Spleen (tissue), 11 donors: ENCODE measurements around the gene FIG4. TPM values are rescaled to one million over a fixed set of nuclear protein-coding genes. Genes with fewer than 3 reads are reported as not detected.

Source experiments
- DNase-seq: peaks from one replicate; pipeline ENCODE4 v3.0.0-alpha.2; 2020
- H3K27ac ChIP-seq, 8 donors: fragments of 200-600 bp; sonication (generic) in 7 of 8; 1 replicate in 4 of 8; 2 replicates in 4 of 8; pipeline versions ENCODE4 v1.5.0 to v1.8.0; 2016 to 2021; ENCODE audit warnings: inconsistent platforms in 4 of 8, mild to moderate bottlenecking in 4 of 8, moderate library complexity in 1 of 8
- H3K27me3 ChIP-seq, 7 donors: fragments of 200-600 bp; sonication (generic) in 6 of 7; replicated peaks in 1 of 7; 1 replicate in 4 of 7; 2 replicates in 3 of 7; pipeline versions ENCODE4 v1.5.0 to v1.8.0; 2016 to 2021; ENCODE audit warnings: inconsistent platforms in 3 of 7, mild to moderate bottlenecking in 1 of 7
- H3K36me3 ChIP-seq, 6 donors: fragments of 200-600 bp; sonication (generic) in 5 of 6; 1 replicate in 4 of 6; 2 replicates in 2 of 6; pipeline versions ENCODE4 v1.5.0 to v1.8.0; 2016 to 2021; ENCODE audit warnings: inconsistent platforms in 2 of 6
- H3K4me1 ChIP-seq, 6 donors: fragments of 200-600 bp; sonication (generic) in 5 of 6; 1 replicate in 3 of 6; 2 replicates in 3 of 6; pipeline versions ENCODE4 v1.5.0 to v1.8.0; 2016 to 2021; ENCODE audit warnings: inconsistent platforms in 3 of 6
- H3K4me3 ChIP-seq, 8 donors: fragments of 200-600 bp; sonication (generic) in 7 of 8; 1 replicate in 4 of 8; 2 replicates in 4 of 8; pipeline versions ENCODE4 v1.5.0 to v1.8.0; 2016 to 2021; ENCODE audit warnings: inconsistent platforms in 4 of 8, mild to moderate bottlenecking in 4 of 8, moderate library complexity in 2 of 8
- H3K9me3 ChIP-seq, 8 donors: fragments of 200-600 bp; sonication (generic) in 7 of 8; 1 replicate in 4 of 8; 2 replicates in 4 of 8; pipeline versions ENCODE4 v1.5.0 to v1.8.0; 2016 to 2021; ENCODE audit warnings: inconsistent platforms in 4 of 8
- CTCF ChIP-seq, 11 experiments: fragments of 200-600 bp in 7 of 11; fragments of 450-650 bp in 4 of 11; sonication (generic) in 4 of 11; IDR thresholded peaks in 8 of 11; conservative IDR thresholded peaks in 3 of 11; 1 replicate in 7 of 11; 2 replicates in 4 of 11; pipeline versions ENCODE4 v1.4.0 to v1.8.0; 2016 to 2021; ENCODE audit warnings: antibody characterized with exemption in 11 of 11, inconsistent platforms in 4 of 11, mild to moderate bottlenecking in 1 of 11
- POLR2A ChIP-seq, 3 donors: fragments of 450-650 bp; IDR thresholded peaks; one replicate each; pipeline ENCODE4 v1.5.1; 2017; ENCODE audit warnings: antibody characterized with exemption in 3 of 3, mild to moderate bottlenecking in 1 of 3
- POLR2AphosphoS5 ChIP-seq, 3 donors: sonication (generic); formaldehyde crosslinking; IDR thresholded peaks; one replicate each; pipeline ENCODE4 v1.5.1; 2017; ENCODE audit warnings: antibody characterized with exemption in 3 of 3
- WGBS, 5 donors: extraction: QIAGEN DNeasy Blood & Tissue Kit in 3 of 5; methylation state at CpG; one replicate each; pipeline versions ENCODE4 v1.1.5 to v1.1.7; 2013 to 2018; 5-methylcytosine and 5-hydroxymethylcytosine counted together
- intact Hi-C: fragments of 100-400 bp; cut with DNase I; formaldehyde crosslinking; loops from one replicate; pipeline ENCODE4 v1.15.0; 2023; ENCODE audit warnings: low total_unique reads
- polyA plus RNA-seq, 3 donors: library from polyadenylated mRNA; stranded (reverse); fragments of 200-250 nt; gene quantifications; one replicate each; pipeline ENCODE4 v1.2.1, GENCODE V29; 2013
- total RNA-seq, 7 donors: library from RNA; depleted of rRNA in 3 of 7; stranded (reverse); fragments of >200 nt in 3 of 7; fragmentation: NEBNext Ultra II Directional in 4 of 7; extraction: Animal tissue kit (Norgen Biotek cat#: 25700) in 4 of 7; gene quantifications; one replicate each; pipeline versions ENCODE4 v1.1.0 to v1.2.1, GENCODE V29; 2016 to 2021
- donor health status: healthy with polysubstance abuse.
- donor health status: DM: no; HTN: no; CAD: no; lungs with moderate emphysema.
- donor health status: DM: no; HTN: no; CAD: no.
- donor health status: Bipolar disorder and iron deficiency.
- donor health status: healthy.
- donor health status: DM: no; HTN: no; CAD: no.
- donor health status: DM: yes; HTN: yes; CAD: no.

FIG4 gene
- total and polyA plus RNA-seq, 10 donors, result 10.2 to 35.1 (median 26.2) TPM

DNA sequence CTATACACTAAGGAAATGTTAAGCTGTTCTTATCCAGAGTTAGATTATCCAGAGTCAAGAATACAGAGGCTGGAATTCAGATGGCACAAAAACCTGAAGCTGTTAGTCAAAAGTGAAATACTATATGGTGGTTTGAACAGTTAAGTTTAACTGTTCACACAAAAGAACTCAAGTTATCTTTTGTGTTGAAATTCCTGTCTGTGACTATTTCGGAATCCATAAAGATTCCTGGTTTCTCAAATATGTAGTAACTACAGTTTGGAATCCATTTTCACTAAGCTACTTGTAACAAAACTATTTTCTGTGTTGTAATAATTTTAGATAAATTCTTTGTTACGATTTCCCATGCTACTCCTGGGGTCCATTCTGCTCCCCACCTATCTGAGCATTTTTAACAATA, 24.5 kb downstream of the FIG4 start:
- Histone ChIP-seq H3K4me1 (peaks cover 0 to 12% (median 0%) of the 10 kb centered on the region in 6 donors), H3K27me3 (no peaks in the 10 kb centered on the region), H3K36me3 (peaks cover 0 to 62% (median 22%) of the 10 kb centered on the region in 6 donors), H3K9me3 (no peaks in the 10 kb centered on the region), H3K4me3 (no peak overlapping the region), H3K27ac (no peak overlapping the region)
- no peak for TF ChIP-seq CTCF (IDR thresholded peaks at IDR 0.05 in 8 of 11, conservative IDR thresholded peaks at IDR 0.05 in 3 of 11)
- TF ChIP-seq POLR2A (IDR thresholded peaks at IDR 0.05), result no peak
- TF ChIP-seq POLR2AphosphoS5 (IDR thresholded peaks at IDR 0.05), result no peak
- DNase-seq, result no peak
- intact Hi-C loops, result no loop called here
- 90 to 98% (median 94%) methylated on average over 2 of the region's 2 CpGs for WGBS, 5 donors

DNA sequence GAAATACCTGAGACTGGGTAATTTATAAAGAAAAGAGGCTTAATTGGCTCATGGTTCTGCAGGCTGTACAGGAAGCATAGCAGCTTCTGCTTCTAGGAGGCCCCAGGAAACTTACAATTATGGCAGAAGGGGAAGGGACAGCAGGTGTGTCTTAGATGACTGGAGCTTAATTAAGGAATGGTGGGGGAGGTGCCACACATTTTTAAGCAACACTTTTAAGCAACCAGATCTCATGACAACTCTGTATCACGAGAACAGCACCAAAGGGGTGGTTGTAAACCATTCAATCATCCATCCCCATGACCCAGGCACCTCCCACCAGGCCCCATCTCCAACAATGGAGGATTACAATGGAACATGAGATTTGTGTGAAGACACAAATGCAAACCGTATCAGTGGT, 26.9 kb downstream of the FIG4 start:
- H3K4me1 ChIP-seq, result peaks cover 0 to 12% (median 0%) of the 10 kb centered on the region in 6 donors

GRCh38 chr6:109718991-109719390, 27.9 kb downstream of the FIG4 start:
- 89 to 100% (median 97%) methylated on average over 5 of the region's 5 CpGs for WGBS, 5 donors
- DNase-seq, result no peak
- Histone ChIP-seq H3K4me3 (no peak overlapping the region), H3K4me1 (peaks cover 0 to 12% (median 0%) of the 10 kb centered on the region in 6 donors), H3K27ac (no peak overlapping the region), H3K9me3 (no peaks in the 10 kb centered on the region), H3K27me3 (no peaks in the 10 kb centered on the region), H3K36me3 (peaks cover 0 to 90% (median 26%) of the 10 kb centered on the region in 6 donors)
- intact Hi-C loops, result no loop called here
- no peak for TF ChIP-seq CTCF (IDR thresholded peaks at IDR 0.05 in 8 of 11, conservative IDR thresholded peaks at IDR 0.05 in 3 of 11)
- TF ChIP-seq POLR2AphosphoS5 (IDR thresholded peaks at IDR 0.05), result no peak
- no peak for TF ChIP-seq POLR2A (IDR thresholded peaks at IDR 0.05)

More for the DNA sequence above, 26.9 kb downstream of the FIG4 start:
- WGBS, 5 donors, result 61 to 85% (median 67%) methylated on average over 2 of the region's 2 CpGs
- H3K36me3 ChIP-seq, result peaks cover 0 to 80% (median 26%) of the 10 kb centered on the region in 6 donors
- intact Hi-C loops, result no loop called here
- H3K27me3 ChIP-seq, result no peaks in the 10 kb centered on the region
- H3K4me3 ChIP-seq, result no peak overlapping the region
- H3K9me3 ChIP-seq, result no peaks in the 10 kb centered on the region
- DNase-seq, result no peak
- H3K27ac ChIP-seq, result peak overlapping the region in 1 of 8 donors; percentile 35
- TF ChIP-seq CTCF (IDR thresholded peaks at IDR 0.05 in 8 of 11, conservative IDR thresholded peaks at IDR 0.05 in 3 of 11) (no peak), POLR2A (IDR thresholded peaks at IDR 0.05) (no peak), POLR2AphosphoS5 (IDR thresholded peaks at IDR 0.05) (no peak)

DNA sequence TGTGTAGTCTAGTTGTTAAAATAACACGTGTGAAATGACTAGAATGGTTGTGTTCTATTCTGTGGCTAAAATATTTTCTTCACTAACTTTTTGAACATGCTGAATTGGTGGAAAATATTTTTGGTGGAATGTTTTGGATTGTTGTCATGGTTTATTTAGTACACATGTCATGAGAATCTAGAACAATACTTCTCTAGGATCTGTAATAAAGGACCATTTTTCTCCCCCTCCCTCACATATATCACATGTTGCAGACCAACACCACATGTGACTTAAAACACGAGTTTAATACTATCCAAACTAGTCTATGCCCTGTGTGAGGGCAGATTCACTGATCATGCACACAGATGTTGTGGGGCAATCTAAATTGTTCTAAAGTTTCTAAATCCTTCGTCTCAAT, 29.2 kb downstream of the FIG4 start:
- Histone ChIP-seq H3K27me3 (no peaks in the 10 kb centered on the region), H3K4me3 (no peak overlapping the region), H3K36me3 (peaks cover 0 to 94% (median 28%) of the 10 kb centered on the region in 6 donors), H3K9me3 (peaks cover 0 to 4% (median 3%) of the 10 kb centered on the region in 8 donors), H3K27ac (no peak overlapping the region), H3K4me1 (peaks cover 0 to 12% (median 0%) of the 10 kb centered on the region in 6 donors)
- 86 to 98% (median 94%) methylated on average over 3 of the region's 3 CpGs for WGBS, 5 donors
- intact Hi-C loops, result no loop called here
- TF ChIP-seq CTCF (IDR thresholded peaks at IDR 0.05 in 8 of 11, conservative IDR thresholded peaks at IDR 0.05 in 3 of 11) (no peak), POLR2AphosphoS5 (IDR thresholded peaks at IDR 0.05) (no peak), POLR2A (IDR thresholded peaks at IDR 0.05) (no peak)
- no peak for DNase-seq
